Left renal cortex interstitium (tissue), 4 donors: ENCODE data around the gene DENND2D. TPM values are rescaled to one million over a fixed set of nuclear protein-coding genes. Genes with fewer than 3 reads are reported as not detected.
A peak's percentile ranks its signal among the peaks of the same experiment; 100 is the strongest.

Experiments used
- DNase-seq, 4 donors: peaks; one replicate each; pipeline ENCODE4 v3.0.0-alpha.2; 2013; ENCODE audit warnings: low read depth in 4 of 4, low spot score in 2 of 4, missing footprints in 1 of 4
- polyA plus RNA-seq, 4 donors: library from polyadenylated mRNA; unstranded; fragments of 120-200 nt; gene quantifications; one replicate each; pipeline ENCODE4 v1.2.1, GENCODE V29; 2013; ENCODE audit not compliant: insufficient read length in 4 of 4

DENND2D gene
- polyA plus RNA-seq, 4 donors = 14.0 to 20.0 (median 18.2) TPM

- peak in 1 of 4 donors; percentile 3 for DNase-seq
Measured at GRCh38 chr1:111204201-111204982, 3.9 kb upstream of the DENND2D start.

GRCh38 chr1:111203681-111204200 is 3.3 kb upstream of the DENND2D start:
- DNase-seq = peak in 1 of 4 donors; percentile 8

- DNase-seq = no peak
Measured at GRCh38 chr1:111202707-111203623, 2.5 kb upstream of the DENND2D start.

- DNase-seq = no peak
Measured at GRCh38 chr1:111202366-111202706, 1.9 kb upstream of the DENND2D start.

GRCh38 chr1:111201275-111202090 is 1.0 kb upstream of the DENND2D start:
- DNase-seq = no peak

- no peak for DNase-seq
Measured at GRCh38 chr1:111200802-111201161, 336 bp upstream of the DENND2D start.

GRCh38 chr1:111199329-111199728 is 1.1 kb downstream of the DENND2D start:
- no peak for DNase-seq

- no peak for DNase-seq
Measured at GRCh38 chr1:111198836-111199235, 1.6 kb downstream of the DENND2D start.

GRCh38 chr1:111197598-111198284 is 2.7 kb downstream of the DENND2D start:
- DNase-seq = no peak

GRCh38 chr1:111196213-111196612 is 4.2 kb downstream of the DENND2D start:
- DNase-seq = no peak

- DNase-seq = no peak
Measured at GRCh38 chr1:111195002-111195684, 5.3 kb downstream of the DENND2D start.

- DNase-seq = no peak
Measured at GRCh38 chr1:111193712-111194480, 6.5 kb downstream of the DENND2D start.

- DNase-seq = no peak
Measured at GRCh38 chr1:111192658-111193519, 7.6 kb downstream of the DENND2D start.

- DNase-seq = no peak
Measured at GRCh38 chr1:111192074-111192473, 8.4 kb downstream of the DENND2D start.

GRCh38 chr1:111191496-111191895 is 8.9 kb downstream of the DENND2D start:
- DNase-seq = no peak

GRCh38 chr1:111190931-111191451 is 9.5 kb downstream of the DENND2D start:
- no peak for DNase-seq

- no peak for DNase-seq
Measured at GRCh38 chr1:111184663-111185062, 15.8 kb downstream of the DENND2D start.
